K562 (cell line): Measurements from ENCODE around the gene UBL7. TPM values are rescaled to one million over a fixed set of nuclear protein-coding genes. Genes with fewer than 3 reads are reported as not detected.

Experiments used
- EZH2 ChIP-seq: IDR thresholded peaks from 2 replicates; pipeline ENCODE4 v1.6.1; 2012; ENCODE audit warnings: low read depth, mild to moderate bottlenecking, inconsistent platforms, low read length, borderline replicate concordance
- GATA2 ChIP-seq: sonication (generic); formaldehyde crosslinking; IDR thresholded peaks from 2 replicates; pipeline ENCODE4 v1.4.0; 2020; ENCODE audit warnings: mild to moderate bottlenecking, missing genetic modification reagents
- IFI16 ChIP-seq: fragments of 250-450 bp; sonication (Bioruptor Pico); IDR thresholded peaks from 2 replicates; pipeline ENCODE4 v2.1.2; 2022; ENCODE audit warnings: mild to moderate bottlenecking, inconsistent platforms
- KLF13 ChIP-seq: fragments of 450-650 bp; IDR thresholded peaks from 2 replicates; pipeline ENCODE4 v1.6.1; 2016; ENCODE audit warnings: missing genetic modification characterization, low read depth, mild to moderate bottlenecking, missing compliant biosample characterization, moderate library complexity, borderline replicate concordance
- NR2C2 ChIP-seq, 2 experiments: fragments of 200-800 bp in 1 of 2; sonication (Bioruptor generic) in 1 of 2; sonication (generic) in 1 of 2; formaldehyde crosslinking in 1 of 2; IDR thresholded peaks; 2 replicates each; pipeline versions ENCODE4 v1.6.1 to v1.8.0; 2016 to 2022; ENCODE audit warnings: mild to moderate bottlenecking in 1 of 2, missing compliant biosample characterization in 1 of 2, missing genetic modification characterization in 1 of 2, missing genetic modification reagents in 1 of 2
- SMARCA4 ChIP-seq: fragments of 450-650 bp; IDR thresholded peaks from 2 replicates; pipeline ENCODE4 v1.6.1; 2016
- ZNF121 ChIP-seq: sonication (generic); formaldehyde crosslinking; conservative IDR thresholded peaks from 2 replicates; pipeline ENCODE4 v1.8.0; 2022; ENCODE audit warnings: missing genetic modification reagents
- ZNF274 ChIP-seq: IDR thresholded peaks from 2 replicates; pipeline ENCODE4 v1.6.1; 2011; ENCODE audit warnings: low read depth, mild to moderate bottlenecking, low read length, moderate library complexity, borderline replicate concordance
- ZNF57 ChIP-seq: fragments of 450-650 bp; formaldehyde crosslinking; IDR thresholded peaks from 2 replicates; pipeline ENCODE4 v1.4.0; 2020; ENCODE audit warnings: mild to moderate bottlenecking, moderate library complexity
- polyA plus RNA-seq, 8 experiments: library from polyadenylated mRNA; depleted of rRNA in 4 of 8; stranded (reverse) in 5 of 8; unstranded in 3 of 8; fragments of >200 nt; fragmentation: Nextera tagmentation in 2 of 8; fragmentation: Illumina TruSeq in 1 of 8; extraction: Ambion mirVana in 2 of 8; extraction: Trizol in 1 of 8; gene quantifications; 2 replicates each; pipeline versions ENCODE4 v1.2.1 to v1.2.3, GENCODE V29; 2011 to 2014; ENCODE audit warnings: inconsistent platforms in 1 of 8, missing spikeins in 1 of 8
- total RNA-seq, 7 experiments: library from RNA; depleted of rRNA in 6 of 7; stranded (reverse); fragments of >200 nt in 6 of 7; fragmentation: Illumina TruSeq in 2 of 7; extraction: Trizol in 2 of 7; gene quantifications; 2 replicates each; pipeline versions ENCODE4 v1.2.1 to v1.2.3, GENCODE V29; 2011 to 2021; ENCODE audit warnings: low replicate concordance in 1 of 7
- TF ChIP-seq, protein P1 (sequence below): fragments of 250-450 bp; sonication (Bioruptor Pico); IDR thresholded peaks from 2 replicates; pipeline ENCODE4 v1.8.0; 2021; ENCODE audit warnings: moderate library complexity, mild to moderate bottlenecking, inconsistent platforms
- TF ChIP-seq, protein P2 (sequence below): sonication (generic); formaldehyde crosslinking; IDR thresholded peaks from 2 replicates; pipeline ENCODE4 v1.8.0; 2022; ENCODE audit warnings: missing genetic modification reagents, mild to moderate bottlenecking, borderline replicate concordance
- TF ChIP-seq, protein P3 (sequence below): fragments of 250-450 bp; sonication (Bioruptor Pico); IDR thresholded peaks from 2 replicates; pipeline ENCODE4 v1.4.0; 2020
- TF ChIP-seq, protein P4 (sequence below), 2 experiments: fragments of 450-650 bp; formaldehyde crosslinking in 1 of 2; IDR thresholded peaks; 2 replicates each; pipeline versions ENCODE4 v1.4.0 to v1.6.1; 2014 to 2020; ENCODE audit warnings: mild to moderate bottlenecking in 2 of 2, borderline replicate concordance in 1 of 2, low read depth in 1 of 2

Gene UBL7
- total and polyA plus RNA-seq, 9 of the 15 experiments (the other 6 are each of a cell fraction or from before 2014, with no cell fraction given), result 19.2 to 63.4 (median 44.9) TPM

DNA sequence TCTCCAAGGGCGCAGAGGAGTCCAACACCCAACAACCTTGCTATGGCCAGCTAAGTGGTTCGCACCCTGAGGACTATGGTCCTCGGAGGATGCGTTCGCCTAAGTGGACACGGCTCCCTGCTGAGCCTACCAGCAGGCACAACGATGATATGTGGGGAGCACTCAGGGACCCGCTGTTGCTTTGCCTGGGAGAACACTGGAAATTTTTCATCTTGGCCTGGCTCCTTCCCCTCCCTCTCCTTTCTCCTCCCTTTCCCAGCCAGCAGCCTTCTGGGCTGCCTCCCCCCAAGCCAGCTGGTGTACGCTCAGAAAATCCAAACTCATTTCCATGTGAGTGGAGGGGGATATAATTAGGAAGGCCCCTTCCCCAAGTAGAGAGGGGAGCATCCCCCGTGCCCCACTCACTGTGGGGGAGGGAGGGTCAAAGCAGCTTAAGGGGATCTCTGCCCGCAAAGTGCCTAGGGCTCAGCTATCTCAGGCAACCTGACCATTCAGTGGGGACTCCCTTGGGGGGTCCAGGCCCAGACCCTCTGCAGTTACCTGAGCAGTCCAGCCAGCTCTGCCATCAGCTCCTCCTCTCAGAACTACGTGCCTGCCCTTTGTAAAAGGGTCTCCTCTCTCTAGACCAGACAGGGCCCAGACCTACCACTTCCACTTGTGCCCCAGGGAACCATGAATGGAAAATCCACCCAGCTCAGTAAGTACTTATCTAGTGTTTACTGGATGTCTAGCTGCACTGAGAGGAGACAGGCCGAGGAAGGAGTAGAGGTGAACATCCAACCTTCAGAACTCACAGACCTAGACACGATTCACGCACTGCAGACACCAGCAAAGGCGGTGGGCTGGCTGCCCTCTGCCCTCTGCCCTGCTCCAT, 26.5 kb downstream of the UBL7 start (continued):
- TF ChIP-seq, protein P1, sequence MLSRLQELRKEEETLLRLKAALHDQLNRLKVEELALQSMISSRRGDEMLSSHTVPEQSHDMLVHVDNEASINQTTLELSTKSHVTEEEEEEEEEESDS (CRISPR knock-in tag), result no peak
- no peak for TF ChIP-seq GATA2
- TF ChIP-seq SMARCA4, result peak; percentile 37; the same call in 1 of the 2 replicates
- TF ChIP-seq, protein P2, sequence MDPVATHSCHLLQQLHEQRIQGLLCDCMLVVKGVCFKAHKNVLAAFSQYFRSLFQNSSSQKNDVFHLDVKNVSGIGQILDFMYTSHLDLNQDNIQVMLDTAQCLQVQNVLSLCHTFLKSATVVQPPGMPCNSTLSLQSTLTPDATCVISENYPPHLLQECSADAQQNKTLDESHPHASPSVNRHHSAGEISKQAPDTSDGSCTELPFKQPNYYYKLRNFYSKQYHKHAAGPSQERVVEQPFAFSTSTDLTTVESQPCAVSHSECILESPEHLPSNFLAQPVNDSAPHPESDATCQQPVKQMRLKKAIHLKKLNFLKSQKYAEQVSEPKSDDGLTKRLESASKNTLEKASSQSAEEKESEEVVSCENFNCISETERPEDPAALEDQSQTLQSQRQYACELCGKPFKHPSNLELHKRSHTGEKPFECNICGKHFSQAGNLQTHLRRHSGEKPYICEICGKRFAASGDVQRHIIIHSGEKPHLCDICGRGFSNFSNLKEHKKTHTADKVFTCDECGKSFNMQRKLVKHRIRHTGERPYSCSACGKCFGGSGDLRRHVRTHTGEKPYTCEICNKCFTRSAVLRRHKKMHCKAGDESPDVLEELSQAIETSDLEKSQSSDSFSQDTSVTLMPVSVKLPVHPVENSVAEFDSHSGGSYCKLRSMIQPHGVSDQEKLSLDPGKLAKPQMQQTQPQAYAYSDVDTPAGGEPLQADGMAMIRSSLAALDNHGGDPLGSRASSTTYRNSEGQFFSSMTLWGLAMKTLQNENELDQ (CRISPR knock-in tag), result no peak
- no peak for TF ChIP-seq NR2C2 (CRISPR knock-in tag; IDR thresholded peaks at IDR 0.05)
- peak; percentile 25; the same call in 1 of the 2 replicates for TF ChIP-seq NR2C2 (tag; IDR thresholded peaks at IDR 0.05)
- no peak for TF ChIP-seq ZNF274
- TF ChIP-seq ZNF121 (CRISPR knock-in tag), result no peak
- TF ChIP-seq, protein P3, sequence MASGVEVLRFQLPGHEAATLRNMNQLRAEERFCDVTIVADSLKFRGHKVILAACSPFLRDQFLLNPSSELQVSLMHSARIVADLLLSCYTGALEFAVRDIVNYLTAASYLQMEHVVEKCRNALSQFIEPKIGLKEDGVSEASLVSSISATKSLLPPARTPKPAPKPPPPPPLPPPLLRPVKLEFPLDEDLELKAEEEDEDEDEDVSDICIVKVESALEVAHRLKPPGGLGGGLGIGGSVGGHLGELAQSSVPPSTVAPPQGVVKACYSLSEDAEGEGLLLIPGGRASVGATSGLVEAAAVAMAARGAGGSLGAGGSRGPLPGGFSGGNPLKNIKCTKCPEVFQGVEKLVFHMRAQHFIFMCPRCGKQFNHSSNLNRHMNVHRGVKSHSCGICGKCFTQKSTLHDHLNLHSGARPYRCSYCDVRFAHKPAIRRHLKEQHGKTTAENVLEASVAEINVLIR, result no peak
- no peak for TF ChIP-seq IFI16 (CRISPR knock-in tag)
- no peak for TF ChIP-seq EZH2
- TF ChIP-seq ZNF57 (CRISPR knock-in tag), result 0 out of 2 replicates have a peak, but pooled peaks have one; percentile 30
- TF ChIP-seq, protein P4, sequence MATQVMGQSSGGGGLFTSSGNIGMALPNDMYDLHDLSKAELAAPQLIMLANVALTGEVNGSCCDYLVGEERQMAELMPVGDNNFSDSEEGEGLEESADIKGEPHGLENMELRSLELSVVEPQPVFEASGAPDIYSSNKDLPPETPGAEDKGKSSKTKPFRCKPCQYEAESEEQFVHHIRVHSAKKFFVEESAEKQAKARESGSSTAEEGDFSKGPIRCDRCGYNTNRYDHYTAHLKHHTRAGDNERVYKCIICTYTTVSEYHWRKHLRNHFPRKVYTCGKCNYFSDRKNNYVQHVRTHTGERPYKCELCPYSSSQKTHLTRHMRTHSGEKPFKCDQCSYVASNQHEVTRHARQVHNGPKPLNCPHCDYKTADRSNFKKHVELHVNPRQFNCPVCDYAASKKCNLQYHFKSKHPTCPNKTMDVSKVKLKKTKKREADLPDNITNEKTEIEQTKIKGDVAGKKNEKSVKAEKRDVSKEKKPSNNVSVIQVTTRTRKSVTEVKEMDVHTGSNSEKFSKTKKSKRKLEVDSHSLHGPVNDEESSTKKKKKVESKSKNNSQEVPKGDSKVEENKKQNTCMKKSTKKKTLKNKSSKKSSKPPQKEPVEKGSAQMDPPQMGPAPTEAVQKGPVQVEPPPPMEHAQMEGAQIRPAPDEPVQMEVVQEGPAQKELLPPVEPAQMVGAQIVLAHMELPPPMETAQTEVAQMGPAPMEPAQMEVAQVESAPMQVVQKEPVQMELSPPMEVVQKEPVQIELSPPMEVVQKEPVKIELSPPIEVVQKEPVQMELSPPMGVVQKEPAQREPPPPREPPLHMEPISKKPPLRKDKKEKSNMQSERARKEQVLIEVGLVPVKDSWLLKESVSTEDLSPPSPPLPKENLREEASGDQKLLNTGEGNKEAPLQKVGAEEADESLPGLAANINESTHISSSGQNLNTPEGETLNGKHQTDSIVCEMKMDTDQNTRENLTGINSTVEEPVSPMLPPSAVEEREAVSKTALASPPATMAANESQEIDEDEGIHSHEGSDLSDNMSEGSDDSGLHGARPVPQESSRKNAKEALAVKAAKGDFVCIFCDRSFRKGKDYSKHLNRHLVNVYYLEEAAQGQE (IDR thresholded peaks at IDR 0.05; ENCODE audit: borderline replicate concordance), result no peak
- TF ChIP-seq, protein P4 (CRISPR knock-in tag; IDR thresholded peaks at IDR 0.05; ENCODE audit: low read depth), result 0 out of 2 replicates have a peak, but pooled peaks have one; percentile 46
- no peak for TF ChIP-seq KLF13 (tag)
